ENCODE measurements around the gene PDE4DIP.
"Not testable (repeated sequence)": the region's sequence is repeated elsewhere in the genome, so short reads cannot be mapped to it uniquely, and the experiment has no call there.

- TF ChIP-seq CTCF (IDR thresholded peaks at IDR 0.05; ENCODE audit: insufficient read depth, low read length, poor library complexity, severe bottlenecking); EZH2phosphoT487 (conservative IDR thresholded peaks at IDR 0.05; ENCODE audit: low read length): not testable (repeated sequence)
Observed at GRCh38 chr1:148823822-148824221, 20.4 kb upstream of the PDE4DIP start.

All from SU-DHL-6 (cell line).